Stomach (tissue), 9 donors: Measurements from ENCODE around the gene POLL. TPM values are rescaled to one million over a fixed set of nuclear protein-coding genes. Genes with fewer than 3 reads are reported as not detected.

Experiments used
- DNase-seq, 2 donors: peaks; one replicate each; pipeline versions ENCODE4 v3.0.0 to v3.0.0-alpha.2; 2013 to 2019
- H3K27ac ChIP-seq, 5 donors: fragments of 200-600 bp in 4 of 5; sonication (generic) in 4 of 5; one replicate each; pipeline ENCODE4 v1.5.1; 2013 to 2019; ENCODE audit warnings: mild to moderate bottlenecking in 1 of 5, moderate library complexity in 1 of 5
- H3K27me3 ChIP-seq, 3 donors: fragments of 200-600 bp; sonication (generic); one replicate each; pipeline ENCODE4 v1.5.1; 2017 to 2019; ENCODE audit warnings: mixed run types in 1 of 3
- H3K36me3 ChIP-seq, 4 donors: fragments of 200-600 bp; sonication (generic); 1 replicate in 3 of 4; 2 replicates in 1 of 4; pipeline ENCODE4 v1.5.1; 2016 to 2019
- H3K4me1 ChIP-seq, 4 donors: fragments of 200-600 bp; sonication (generic); one replicate each; pipeline ENCODE4 v1.5.1; 2016 to 2019
- H3K4me3 ChIP-seq, 4 donors: fragments of 200-600 bp; sonication (generic) in 3 of 4; one replicate each; pipeline ENCODE4 v1.5.1; 2016 to 2019; ENCODE audit warnings: mild to moderate bottlenecking in 1 of 4
- H3K9me3 ChIP-seq, 4 donors: fragments of 200-600 bp; sonication (generic); one replicate each; pipeline ENCODE4 v1.5.1; 2016 to 2019
- CTCF ChIP-seq, 7 experiments: fragments of 450-650 bp in 4 of 7; fragments of 200-600 bp in 3 of 7; sonication (generic) in 3 of 7; IDR thresholded peaks; one replicate each; pipeline ENCODE4 v1.5.1; 2016 to 2019; ENCODE audit warnings: antibody characterized with exemption in 7 of 7, control low read depth in 2 of 7, mild to moderate bottlenecking in 1 of 7
- EP300 ChIP-seq: sonication (generic); formaldehyde crosslinking; IDR thresholded peaks from one replicate; pipeline ENCODE4 v1.6.1; 2017; ENCODE audit warnings: antibody characterized with exemption
- POLR2A ChIP-seq, 4 donors: fragments of 450-650 bp; IDR thresholded peaks; one replicate each; pipeline ENCODE4 v1.6.1; 2016; ENCODE audit warnings: antibody characterized with exemption in 4 of 4, control low read depth in 2 of 4, mild to moderate bottlenecking in 1 of 4, moderate library complexity in 1 of 4
- POLR2AphosphoS5 ChIP-seq, 3 donors: sonication (generic); formaldehyde crosslinking; IDR thresholded peaks; one replicate each; pipeline ENCODE4 v1.6.1; 2016; ENCODE audit warnings: antibody characterized with exemption in 3 of 3
- WGBS, 5 donors: extraction: QIAGEN DNeasy Blood & Tissue Kit in 3 of 5; methylation state at CpG; one replicate each; pipeline versions ENCODE4 v1.1.5 to v1.1.7; 2013 to 2018; 5-methylcytosine and 5-hydroxymethylcytosine counted together
- intact Hi-C: fragments of 100-400 bp; cut with DNase I; formaldehyde crosslinking; loops from one replicate; pipeline ENCODE4 v1.15.1; 2023; ENCODE audit warnings: low total_unique reads
- polyA plus RNA-seq, 3 donors: library from polyadenylated mRNA; stranded (reverse); fragments of 200-250 nt; gene quantifications; one replicate each; pipeline ENCODE4 v1.2.3, GENCODE V29; 2013
- total RNA-seq, 5 donors: library from RNA; depleted of rRNA; stranded (reverse); fragments of >200 nt; gene quantifications; one replicate each; pipeline versions ENCODE4 v1.1.0 to v1.2.3, GENCODE V29; 2014 to 2016
- donor health status: healthy with polysubstance abuse.
- donor health status: Bipolar disorder and iron deficiency.
- donor health status: healthy.

POLL gene
- total and polyA plus RNA-seq, 8 donors, result 12.9 to 122 (median 34.2) TPM

GRCh38 chr10:101629837-101630632, 42.0 kb upstream of the POLL start:
- Histone ChIP-seq H3K36me3 (peaks cover 0 to 60% (median 45%) of the 10 kb centered on the region in 4 donors), H3K4me1 (peaks cover 0 to 6% (median 0%) of the 10 kb centered on the region in 4 donors), H3K27ac (no peak overlapping the region), H3K9me3 (no peaks in the 10 kb centered on the region), H3K4me3 (no peak overlapping the region), H3K27me3 (no peaks in the 10 kb centered on the region)
- TF ChIP-seq POLR2AphosphoS5 (IDR thresholded peaks at IDR 0.05) (no peak), EP300 (no peak), POLR2A (IDR thresholded peaks at IDR 0.05) (no peak), CTCF (IDR thresholded peaks at IDR 0.05) (no peak)
- WGBS, 5 donors, result 88 to 93% (median 89%) methylated on average over 13 of the region's 13 CpGs
- no peak for DNase-seq
- intact Hi-C loops, result no loop called here

GRCh38 chr10:101625821-101626412, 37.9 kb upstream of the POLL start:
- 73 to 92% (median 82%) methylated on average over 1 of the region's 1 CpG; no CpG with 5 or more reads in 1 of the 5 donors for WGBS, 5 donors
- TF ChIP-seq POLR2AphosphoS5 (IDR thresholded peaks at IDR 0.05), result no peak
- no peak for TF ChIP-seq POLR2A (IDR thresholded peaks at IDR 0.05)
- no peak for TF ChIP-seq EP300
- TF ChIP-seq CTCF (IDR thresholded peaks at IDR 0.05), result no peak
- DNase-seq, result no peak

GRCh38 chr10:101624526-101625102, 36.6 kb upstream of the POLL start:
- WGBS, 5 donors, result 84 to 94% (median 86%) methylated on average over 4 of the region's 4 CpGs
- Histone ChIP-seq H3K4me3 (no peak overlapping the region), H3K4me1 (no peaks in the 10 kb centered on the region), H3K27ac (no peak overlapping the region), H3K27me3 (no peaks in the 10 kb centered on the region), H3K36me3 (peaks cover 21 to 91% (median 83%) of the 10 kb centered on the region in 4 donors), H3K9me3 (no peaks in the 10 kb centered on the region)
- TF ChIP-seq CTCF (IDR thresholded peaks at IDR 0.05) (no peak), EP300 (no peak), POLR2A (IDR thresholded peaks at IDR 0.05) (no peak)
- intact Hi-C loops, result no loop called here
- DNase-seq, result no peak

More at GRCh38 chr10:101625821-101626412, 37.9 kb upstream of the POLL start:
- Histone ChIP-seq H3K4me3 (no peak overlapping the region), H3K4me1 (no peaks in the 10 kb centered on the region), H3K9me3 (no peaks in the 10 kb centered on the region), H3K27ac (no peak overlapping the region), H3K27me3 (no peaks in the 10 kb centered on the region), H3K36me3 (peaks cover 13 to 90% (median 76%) of the 10 kb centered on the region in 4 donors)
- intact Hi-C loops, result no loop called here

- intact Hi-C loops, result no loop called here
- H3K36me3 ChIP-seq, result peaks cover 22 to 91% (median 85%) of the 10 kb centered on the region in 4 donors
- WGBS, 5 donors, result 82 to 97% (median 89%) methylated on average over 1 of the region's 1 CpG
These were observed 35.5 kb upstream of the POLL start for GRCh38 chr10:101623528-101623927.

More at GRCh38 chr10:101623528-101623927, 35.5 kb upstream of the POLL start:
- H3K9me3 ChIP-seq, result no peaks in the 10 kb centered on the region
- TF ChIP-seq POLR2AphosphoS5 (IDR thresholded peaks at IDR 0.05) (no peak), CTCF (IDR thresholded peaks at IDR 0.05) (no peak), POLR2A (IDR thresholded peaks at IDR 0.05) (no peak), EP300 (no peak)
- H3K4me1 ChIP-seq, result no peaks in the 10 kb centered on the region
- no peaks in the 10 kb centered on the region for H3K27me3 ChIP-seq
- no peak for DNase-seq
- H3K27ac ChIP-seq, result no peak overlapping the region
- no peak overlapping the region for H3K4me3 ChIP-seq
